A673 (cell line): Measurements from ENCODE around the gene DEPDC1. TPM values are rescaled to one million over a fixed set of nuclear protein-coding genes. Genes with fewer than 3 reads are reported as not detected.

Source experiments
- BruUV-seq: library from RNA; stranded (reverse); fragments of 400-500 nt; replicated peaks from 2 replicates; lab custom pipeline; 2021; lab: Mats Ljungman, UMichigan
- CTCF ChIA-PET: fragments of 300-600 bp; sonication (Branson Sonifier 250); formaldehyde crosslinking; loops from one replicate; lab custom pipeline; 2022; ENCODE audit warnings: antibody characterized with exemption; lab: Charles Lee
- POLR2A ChIA-PET: fragments of 300-600 bp; sonication (Branson Sonifier 250); formaldehyde crosslinking; loops from one replicate; lab custom pipeline; 2022; ENCODE audit warnings: antibody characterized with exemption; ENCODE audit not compliant: low non-redundant PET; lab: Charles Lee
- DNase-seq: peaks from one replicate; pipeline ENCODE4 v3.0.0-alpha.2; 2015; ENCODE audit warnings: low spot score
- H3K27ac ChIP-seq: fragments of 200-600 bp; sonication (generic); 2 replicates; pipeline ENCODE4 v1.5.1; 2016; ENCODE audit warnings: mixed run types, low read depth, mild to moderate bottlenecking, mixed read lengths, antibody characterized with exemption, low read length; ENCODE audit not compliant: poor library complexity, severe bottlenecking
- H3K27me3 ChIP-seq: fragments of 200-600 bp; sonication (generic); replicated peaks from 2 replicates; pipeline ENCODE4 v1.6.1; 2017; ENCODE audit warnings: mixed run types, low read depth, mild to moderate bottlenecking, mixed read lengths, antibody characterized with exemption, low read length; ENCODE audit not compliant: insufficient read depth, poor library complexity
- H3K36me3 ChIP-seq: fragments of 200-600 bp; sonication (generic); 2 replicates; pipeline ENCODE4 v1.6.1; 2016; ENCODE audit warnings: mixed run types, mild to moderate bottlenecking, mixed read lengths, antibody characterized with exemption, low read length; ENCODE audit not compliant: insufficient read depth, poor library complexity, severe bottlenecking
- H3K4me1 ChIP-seq: fragments of 200-600 bp; sonication (generic); 2 replicates; pipeline ENCODE4 v1.6.1; 2017; ENCODE audit warnings: mixed run types, mild to moderate bottlenecking, mixed read lengths, antibody characterized with exemption, low read length; ENCODE audit not compliant: insufficient read depth, poor library complexity, severe bottlenecking
- H3K4me3 ChIP-seq: fragments of 200-600 bp; sonication (generic); 2 replicates; pipeline ENCODE4 v1.5.1; 2016; ENCODE audit warnings: low read depth, mixed run types, mild to moderate bottlenecking, mixed read lengths, low read length; ENCODE audit not compliant: poor library complexity, severe bottlenecking
- H3K9me3 ChIP-seq: fragments of 200-600 bp; sonication (generic); 2 replicates; pipeline ENCODE4 v1.6.1; 2016; ENCODE audit warnings: mixed run types, low read depth, mild to moderate bottlenecking, mixed read lengths, antibody characterized with exemption, low read length; ENCODE audit not compliant: poor library complexity, severe bottlenecking
- EZH2 ChIP-seq: fragments of 200-600 bp; sonication (generic); IDR thresholded peaks from 2 replicates; pipeline ENCODE4 v1.6.1; 2017; ENCODE audit warnings: borderline replicate concordance, low read depth, mild to moderate bottlenecking, mixed read lengths, antibody characterized with exemption, low read length; ENCODE audit not compliant: poor library complexity, severe bottlenecking
- intact Hi-C: fragments of 100-400 bp; cut with micrococcal nuclease; formaldehyde crosslinking; loops from one replicate; pipeline ENCODE4 v1.10.0; 2022; ENCODE audit not compliant: unreplicated experiment
- total RNA-seq: library from RNA; stranded (reverse); gene quantifications from 2 replicates; pipeline ENCODE4 v1.2.3, GENCODE V29; 2021
- TF ChIP-seq, protein P1 (sequence below): fragments of 300-800, 200-600 bp; sonication (generic); conservative IDR thresholded peaks from 2 replicates; pipeline ENCODE4 v1.5.1; 2017; ENCODE audit warnings: low read depth, mild to moderate bottlenecking, antibody characterized with exemption, low read length, moderate library complexity, mixed read lengths

Gene DEPDC1
- total RNA-seq, 1 experiment from 2014 or later = 70.3 TPM

DNA sequence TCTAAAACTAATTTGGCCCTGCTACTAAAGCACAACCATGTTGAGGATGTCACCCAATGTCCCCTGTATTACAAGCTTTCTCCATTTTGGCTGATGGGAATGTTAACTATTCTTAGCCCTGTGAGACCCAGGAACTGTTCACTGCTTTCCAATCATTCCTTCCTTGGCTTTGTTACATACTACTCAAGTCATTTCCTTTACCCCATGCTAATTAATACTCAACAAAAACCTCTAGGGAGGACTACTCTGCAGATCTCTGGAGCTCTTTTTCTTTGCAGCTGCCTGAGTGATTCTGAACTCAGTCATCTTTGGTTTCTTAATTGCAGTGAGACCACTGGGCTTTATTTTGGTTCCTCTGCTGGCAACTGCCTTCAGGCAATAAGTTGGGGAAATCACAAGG is 23.8 kb downstream of the DEPDC1 start:
- peak; percentile 69 for DNase-seq
- CTCF ChIA-PET = no interaction called here
- Histone ChIP-seq H3K27me3 (no peaks in the 10 kb centered on the region), H3K4me1 (no peaks in the 10 kb centered on the region), H3K27ac (no peak overlapping the region), H3K9me3 (no peaks in the 10 kb centered on the region), H3K36me3 (peaks cover 26% of the 10 kb centered on the region), H3K4me3 (no peak overlapping the region)
- BruUV-seq = no TSS peak
- POLR2A ChIA-PET = no interaction called here
- intact Hi-C loops = no loop called here
- TF ChIP-seq, protein P1, sequence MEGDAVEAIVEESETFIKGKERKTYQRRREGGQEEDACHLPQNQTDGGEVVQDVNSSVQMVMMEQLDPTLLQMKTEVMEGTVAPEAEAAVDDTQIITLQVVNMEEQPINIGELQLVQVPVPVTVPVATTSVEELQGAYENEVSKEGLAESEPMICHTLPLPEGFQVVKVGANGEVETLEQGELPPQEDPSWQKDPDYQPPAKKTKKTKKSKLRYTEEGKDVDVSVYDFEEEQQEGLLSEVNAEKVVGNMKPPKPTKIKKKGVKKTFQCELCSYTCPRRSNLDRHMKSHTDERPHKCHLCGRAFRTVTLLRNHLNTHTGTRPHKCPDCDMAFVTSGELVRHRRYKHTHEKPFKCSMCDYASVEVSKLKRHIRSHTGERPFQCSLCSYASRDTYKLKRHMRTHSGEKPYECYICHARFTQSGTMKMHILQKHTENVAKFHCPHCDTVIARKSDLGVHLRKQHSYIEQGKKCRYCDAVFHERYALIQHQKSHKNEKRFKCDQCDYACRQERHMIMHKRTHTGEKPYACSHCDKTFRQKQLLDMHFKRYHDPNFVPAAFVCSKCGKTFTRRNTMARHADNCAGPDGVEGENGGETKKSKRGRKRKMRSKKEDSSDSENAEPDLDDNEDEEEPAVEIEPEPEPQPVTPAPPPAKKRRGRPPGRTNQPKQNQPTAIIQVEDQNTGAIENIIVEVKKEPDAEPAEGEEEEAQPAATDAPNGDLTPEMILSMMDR = no peak
- no peak for TF ChIP-seq EZH2

DNA sequence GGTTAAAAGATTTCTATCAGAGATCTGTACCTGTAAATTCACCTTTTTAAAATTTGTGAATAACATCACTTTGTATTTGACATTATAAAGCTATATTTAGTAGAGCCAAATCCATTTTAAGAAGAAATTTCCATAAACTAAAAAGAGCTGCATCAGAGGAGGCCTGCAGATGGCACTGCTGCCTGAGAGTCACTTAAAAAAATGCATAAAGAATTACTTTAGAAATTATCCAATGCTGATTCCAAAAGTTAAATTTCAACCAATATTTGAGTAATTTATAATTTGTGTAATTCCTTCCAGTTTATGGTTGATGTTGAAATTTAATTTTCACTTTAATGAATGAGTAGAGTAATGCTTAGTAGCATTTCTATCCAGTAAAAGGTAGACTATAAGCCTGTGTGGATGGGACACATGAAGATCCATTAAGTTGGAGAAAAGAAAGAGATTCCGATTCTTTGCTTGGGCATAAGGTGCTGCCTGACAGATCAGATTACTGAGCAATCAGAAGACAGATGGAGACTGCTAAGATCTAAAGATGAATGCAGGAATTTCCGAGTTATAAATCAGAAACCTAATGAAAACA is 26.4 kb downstream of the DEPDC1 start:
- peak; percentile 37 for DNase-seq
- no peak for TF ChIP-seq EZH2
- TF ChIP-seq, protein P1 = peak; percentile 82
- no peaks in the 10 kb centered on the region for H3K9me3 ChIP-seq
- no TSS peak for BruUV-seq
- H3K36me3 ChIP-seq = peaks cover 2% of the 10 kb centered on the region
- H3K27me3 ChIP-seq = no peaks in the 10 kb centered on the region
- CTCF ChIA-PET = interaction anchor here (0.6 to 0.8 kb wide), 2 partner anchors 1224 to 1267 kb away, joined by 3 read pairs; no protein-coding TSS in a partner anchor
- H3K4me3 ChIP-seq = no peak overlapping the region
- no peak overlapping the region for H3K27ac ChIP-seq
- H3K4me1 ChIP-seq = no peaks in the 10 kb centered on the region
- POLR2A ChIA-PET = no interaction called here
- intact Hi-C loops = loop anchor here (2.0 kb wide), 1 partner anchor 1266 kb away; no protein-coding TSS in a partner anchor

DNA sequence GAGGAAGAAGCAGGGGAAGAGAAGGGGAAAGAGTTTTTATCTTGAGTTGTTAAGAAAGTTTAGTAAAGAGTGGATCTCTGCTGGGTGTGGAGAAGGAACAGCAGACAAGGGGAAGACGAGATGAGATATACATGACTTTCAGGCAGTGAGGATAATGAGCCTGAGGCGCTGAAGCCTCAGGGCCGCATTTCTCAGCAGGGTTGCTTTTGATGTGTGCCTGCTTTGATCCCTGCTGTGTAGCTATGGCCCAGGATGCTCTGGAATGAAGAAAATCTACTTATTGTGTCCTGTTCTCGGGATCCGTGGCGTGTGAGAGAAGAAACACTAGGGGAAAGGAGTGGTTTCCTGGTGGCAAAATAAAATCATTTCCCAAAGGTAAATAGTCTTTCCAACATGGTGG is 32.0 kb downstream of the DEPDC1 start:
- peak; percentile 34 for DNase-seq
- TF ChIP-seq EZH2 = no peak
- TF ChIP-seq, protein P1 = no peak
- no peaks in the 10 kb centered on the region for H3K36me3 ChIP-seq
- H3K4me3 ChIP-seq = no peak overlapping the region
- H3K27me3 ChIP-seq = no peaks in the 10 kb centered on the region
- intact Hi-C loops = no loop called here
- no peaks in the 10 kb centered on the region for H3K4me1 ChIP-seq
- H3K27ac ChIP-seq = no peak overlapping the region
- CTCF ChIA-PET = no interaction called here
- no peaks in the 10 kb centered on the region for H3K9me3 ChIP-seq
- BruUV-seq = no TSS peak
- POLR2A ChIA-PET = no interaction called here
